CD4-positive, alpha-beta T cell treated with Interleukin-15 for 1 hour (primary cell): ENCODE results near the gene LDHA.
A peak's percentile ranks its signal among the peaks of the same experiment; 100 is the strongest.

Source experiments
- DNase-seq: peaks from one replicate; pipeline ENCODE4 v3.0.0-alpha.2; 2020

The LDHA gene

DNA sequence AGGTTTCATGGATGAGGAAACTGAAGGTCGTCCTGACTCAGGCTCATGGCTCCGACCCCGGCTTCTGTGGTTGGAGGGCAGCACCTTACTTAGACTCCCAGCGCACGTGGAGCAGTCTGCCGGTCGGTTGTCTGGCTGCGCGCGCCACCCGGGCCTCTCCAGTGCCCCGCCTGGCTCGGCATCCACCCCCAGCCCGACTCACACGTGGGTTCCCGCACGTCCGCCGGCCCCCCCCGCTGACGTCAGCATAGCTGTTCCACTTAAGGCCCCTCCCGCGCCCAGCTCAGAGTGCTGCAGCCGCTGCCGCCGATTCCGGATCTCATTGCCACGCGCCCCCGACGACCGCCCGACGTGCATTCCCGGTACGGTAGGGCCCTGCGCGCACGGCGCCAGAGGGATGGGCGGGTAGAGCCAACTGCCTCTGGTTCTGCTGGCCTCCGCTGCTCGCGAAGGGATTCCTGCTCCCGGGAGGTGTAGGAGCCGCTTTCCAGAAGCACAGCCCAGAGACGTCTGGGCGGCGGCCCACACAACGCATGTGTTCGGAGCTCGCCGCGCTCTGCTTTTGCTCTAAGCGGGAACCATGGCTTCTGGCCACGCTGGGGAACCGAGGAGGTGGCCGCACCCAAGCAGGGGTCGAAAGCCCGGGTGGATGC is at the start of gene LDHA:
LDHA (plus strand) TSS at position 289 of the 653 bp plus-strand sequence. CDS start 2,280 bp downstream, outside the sequence.
- peak; percentile 98 for DNase-seq

- DNase-seq: no peak
Measured at GRCh38 chr11:18347471-18348125, 46.8 kb upstream of the LDHA start.

DNA sequence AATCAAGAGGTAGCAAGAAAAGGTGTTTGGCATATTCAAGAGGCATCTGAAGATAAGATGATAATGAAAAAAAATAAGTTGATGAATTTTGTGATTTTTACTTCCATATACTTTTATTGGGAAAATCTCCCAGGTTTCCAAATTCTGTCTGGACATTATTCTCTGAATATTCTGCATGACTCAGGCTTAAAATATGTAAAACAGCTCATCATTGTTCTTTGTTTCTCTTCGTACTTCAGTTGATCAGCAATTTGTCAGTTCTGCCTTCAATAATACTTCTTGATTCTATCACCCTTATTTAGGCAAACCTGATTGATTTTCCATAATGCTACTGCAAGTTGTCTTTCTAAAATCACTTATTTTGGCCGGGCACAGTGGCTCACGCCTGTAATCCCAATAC is 41.8 kb upstream of the LDHA start:
- no peak for DNase-seq

- no peak for DNase-seq
Measured at GRCh38 chr11:18358646-18359045, 35.7 kb upstream of the LDHA start.

- DNase-seq: no peak
Measured at GRCh38 chr11:18361154-18361553, 33.2 kb upstream of the LDHA start.

DNA sequence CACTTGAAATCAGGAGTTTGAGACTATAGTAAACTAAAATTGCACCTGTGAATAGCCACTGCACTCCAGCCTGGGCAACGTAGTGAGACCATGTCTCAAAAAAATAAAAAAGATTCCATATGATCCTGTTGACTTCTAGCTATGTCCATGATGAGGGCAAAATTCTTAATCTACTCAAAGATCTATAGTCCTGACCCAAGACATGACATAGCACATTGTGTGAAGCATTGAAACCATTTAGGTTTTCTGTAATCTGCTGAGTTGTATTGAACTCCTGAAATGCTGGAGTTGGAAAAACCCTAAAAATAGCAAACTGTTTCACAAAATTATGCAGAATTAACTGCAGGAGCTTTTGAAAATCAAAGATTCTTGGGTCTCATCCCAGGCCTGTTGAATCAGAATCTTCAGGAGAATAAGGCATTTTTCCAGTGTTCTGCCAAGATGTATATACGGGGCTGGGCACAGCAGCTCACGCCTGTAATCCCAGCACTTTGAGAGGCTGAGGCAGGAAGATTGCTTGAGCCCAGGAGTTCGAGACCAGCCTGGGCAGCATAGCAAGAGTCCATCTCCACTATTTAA is 29.8 kb upstream of the LDHA start:
- DNase-seq: no peak

GRCh38 chr11:18365741-18366140 is 28.6 kb upstream of the LDHA start:
- no peak for DNase-seq

GRCh38 chr11:18366286-18366685 is 28.1 kb upstream of the LDHA start:
- DNase-seq: no peak

DNA sequence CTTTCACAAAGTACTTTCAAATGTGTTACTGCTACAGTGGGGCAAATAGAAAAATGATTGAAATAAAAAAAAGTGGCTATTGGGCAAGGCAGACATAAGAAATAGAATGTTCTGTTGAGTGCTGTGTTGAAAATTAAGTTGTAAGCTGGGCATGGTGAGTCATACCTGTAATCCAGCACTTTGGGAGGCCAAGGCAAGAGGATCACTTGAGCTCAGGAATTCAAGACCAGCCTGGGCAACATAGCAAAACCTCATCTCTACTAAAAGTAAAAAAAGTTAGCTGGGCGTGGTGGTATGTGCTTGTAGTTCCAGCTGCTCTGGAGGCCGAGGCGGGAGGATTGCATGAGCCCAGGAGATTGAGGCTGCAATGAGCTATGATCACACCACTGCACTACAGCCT is 26.9 kb upstream of the LDHA start:
- no peak for DNase-seq

- no peak for DNase-seq
Measured at GRCh38 chr11:18368221-18368620, 26.1 kb upstream of the LDHA start.

DNA sequence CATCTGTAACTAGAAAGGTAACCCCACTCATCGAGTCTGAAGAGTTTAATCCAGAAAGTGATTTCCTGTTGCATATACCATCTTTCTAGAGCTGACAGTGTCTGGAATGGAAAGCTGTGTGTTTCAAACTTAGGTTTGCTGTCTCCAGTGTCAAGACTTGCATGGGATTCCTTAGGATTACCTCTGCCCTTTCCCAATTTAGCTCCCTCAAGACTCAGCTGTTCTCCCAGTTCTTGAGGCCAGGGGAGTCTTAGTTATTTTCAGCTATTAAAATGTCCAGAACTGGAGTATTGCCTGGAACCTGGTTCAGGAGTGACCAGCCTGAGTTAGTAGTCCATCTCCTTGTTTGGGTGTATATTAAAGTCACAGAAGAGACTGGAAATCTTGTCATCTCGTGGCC is 25.0 kb upstream of the LDHA start:
- DNase-seq: no peak

- no peak for DNase-seq
Measured at GRCh38 chr11:18371279-18371678, 23.1 kb upstream of the LDHA start.

- DNase-seq: no peak
Measured at GRCh38 chr11:18372201-18372600, 22.2 kb upstream of the LDHA start.

GRCh38 chr11:18374956-18375355 is 19.4 kb upstream of the LDHA start:
- no peak for DNase-seq

- no peak for DNase-seq
Measured at GRCh38 chr11:18375941-18376340, 18.4 kb upstream of the LDHA start.

DNA sequence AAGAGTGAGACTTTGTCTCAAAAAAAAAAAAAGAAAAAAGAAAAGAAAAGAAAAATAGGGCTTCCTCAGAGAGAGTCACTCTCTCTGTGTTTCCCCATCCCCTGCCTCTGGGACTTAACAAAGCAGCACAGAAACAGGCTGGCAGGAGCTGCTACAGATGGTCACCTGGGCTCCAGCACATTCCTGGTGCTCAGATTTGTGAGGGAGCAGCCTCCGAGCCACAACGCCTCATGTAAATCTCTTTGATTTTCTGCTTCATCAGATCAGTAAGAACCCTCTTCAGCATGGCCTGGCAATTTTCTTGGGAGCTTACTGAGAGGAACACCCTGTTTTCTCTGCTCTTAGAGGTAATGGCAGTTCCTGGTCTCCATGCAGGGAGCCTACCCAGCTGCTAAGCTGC is 15.2 kb upstream of the LDHA start:
- no peak for DNase-seq

- peak; percentile 75 for DNase-seq
Measured at GRCh38 chr11:18383388-18384156, 10.8 kb upstream of the LDHA start.

GRCh38 chr11:18384157-18384641 is 10.2 kb upstream of the LDHA start:
- no peak for DNase-seq

- no peak for DNase-seq
Measured at GRCh38 chr11:18390088-18390487, 4.3 kb upstream of the LDHA start.

DNA sequence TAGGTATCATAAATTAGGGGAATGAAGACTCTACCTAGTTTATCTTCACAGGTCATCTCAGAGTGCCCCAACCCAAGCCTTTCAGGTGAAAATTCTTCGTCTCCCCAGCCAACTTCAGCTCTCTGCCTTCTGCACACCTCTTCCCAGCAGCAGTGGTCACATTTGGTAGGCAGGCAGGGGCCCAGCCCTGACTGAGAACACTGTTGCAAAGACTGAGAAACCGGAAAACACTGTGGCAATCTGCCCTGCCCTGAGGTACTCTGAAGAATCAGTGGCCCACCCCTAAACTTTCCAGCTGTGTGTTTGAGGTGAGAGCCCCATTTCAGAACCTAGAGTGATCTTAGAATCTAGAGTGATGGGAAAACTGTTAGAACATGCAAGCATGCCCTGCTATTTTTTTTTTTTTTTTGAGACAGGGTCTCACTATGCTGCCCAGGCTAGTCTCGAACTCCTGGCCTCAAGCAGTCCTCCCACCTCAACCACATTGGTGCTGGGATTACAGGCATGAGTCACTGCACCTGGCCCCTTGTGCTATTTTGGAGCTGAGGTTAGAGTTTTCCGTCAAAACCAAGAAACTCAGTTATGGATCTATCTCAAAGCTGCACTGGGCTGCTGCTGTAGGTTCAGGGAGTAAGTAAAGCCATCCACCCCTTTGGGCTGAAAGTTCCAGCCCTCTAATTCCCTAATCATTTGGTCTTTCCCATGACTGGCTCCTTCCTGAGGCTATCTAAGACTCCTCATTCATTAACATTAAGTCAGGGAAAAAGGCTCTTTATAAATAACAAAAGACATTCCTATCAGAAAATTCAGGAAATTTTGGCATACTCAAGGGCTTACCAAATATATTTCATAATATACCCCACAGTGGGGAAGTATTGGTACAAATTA is 1.7 kb upstream of the LDHA start:
- no peak for DNase-seq

DNA sequence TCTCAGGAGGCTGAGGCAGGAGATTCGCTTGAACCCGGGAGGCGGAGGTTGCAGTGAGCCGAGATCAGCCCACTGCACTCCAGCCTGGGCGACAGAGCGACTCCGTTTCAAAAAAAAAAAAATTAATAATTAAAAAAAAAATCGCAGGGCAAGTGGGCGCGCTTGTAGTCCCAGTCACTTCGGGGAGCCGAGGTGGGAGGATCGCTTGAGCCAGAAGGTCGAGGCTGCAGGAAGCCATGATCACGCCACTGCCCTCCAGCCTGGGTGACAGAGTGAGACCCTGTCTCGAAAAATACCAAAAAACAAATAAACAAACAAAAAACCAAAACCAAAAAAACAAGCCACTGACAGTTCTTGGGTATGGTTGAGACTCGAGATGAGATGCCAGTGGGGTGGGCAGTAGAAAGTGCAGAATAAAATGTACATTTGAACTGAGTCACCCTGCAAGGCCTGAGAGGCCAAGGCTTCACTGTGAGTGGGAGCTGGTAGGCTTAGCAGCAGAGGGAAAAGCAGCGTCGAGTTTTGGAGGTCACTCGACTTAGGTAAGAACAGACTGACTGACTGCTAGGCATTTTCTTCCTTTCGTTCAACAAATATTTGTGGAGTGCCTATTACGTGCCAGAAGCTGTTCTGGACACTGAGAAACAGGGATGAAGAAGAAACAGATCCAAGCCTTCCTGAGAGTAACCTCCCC is 635 bp upstream of the LDHA start:
- no peak for DNase-seq
